IMR-90 (cell line): ENCODE measurements around the gene KRTAP29-1. TPM values are rescaled to one million over a fixed set of nuclear protein-coding genes. Genes with fewer than 3 reads are reported as not detected.
"Not testable (repeated sequence)": the region's sequence is repeated elsewhere in the genome, so short reads cannot be mapped to it uniquely, and the experiment has no call there.

Experiments used
- ATAC-seq: fragments of 200-7000 bp; cut with Tn5 transposase; 2 replicates; pipeline ENCODE4 v1.9.1; 2020; ENCODE audit warnings: low read depth, mild to moderate bottlenecking, moderate library complexity
- BruUV-seq: library from RNA; stranded (reverse); fragments of 400-500 nt; replicated peaks from 2 replicates; lab custom pipeline; 2021; lab: Mats Ljungman, UMichigan
- CTCF ChIA-PET: fragments of 300-600 bp; formaldehyde crosslinking; extraction: SDS; loops from one replicate; lab custom pipeline; 2021; ENCODE audit warnings: antibody characterized with exemption; lab: Yijun Ruan, JAX
- POLR2A ChIA-PET: fragments of 300-600 bp; sonication (Branson Sonifier 250); formaldehyde crosslinking; loops from one replicate; lab custom pipeline; 2022; ENCODE audit warnings: antibody characterized with exemption; ENCODE audit not compliant: unreplicated experiment; lab: Charles Lee
- DNase-seq: peaks from one replicate; pipeline ENCODE4 v3.0.0; 2013
- H2AFZ ChIP-seq: replicated peaks from 2 replicates; pipeline ENCODE3; 2013; ENCODE audit warnings: low read length, mild to moderate bottlenecking; ENCODE audit not compliant: poor library complexity
- H2AK5ac ChIP-seq: 2 replicates; pipeline ENCODE4 v1.6.1; 2013; ENCODE audit warnings: low read depth, low read length, inconsistent platforms
- H2AK9ac ChIP-seq: replicated peaks from 2 replicates; pipeline ENCODE3; 2013; ENCODE audit warnings: mild to moderate bottlenecking, low read depth, low read length, moderate library complexity; ENCODE audit not compliant: poor library complexity
- H2BK120ac ChIP-seq: 2 replicates; pipeline ENCODE4 v1.6.1; 2013; ENCODE audit warnings: low read depth, low read length, inconsistent platforms
- H2BK15ac ChIP-seq: 3 replicates; pipeline ENCODE4 v1.6.1; 2013; ENCODE audit warnings: low read depth, low read length, inconsistent platforms
- H2BK20ac ChIP-seq: 2 replicates; pipeline ENCODE4 v1.6.1; 2013; ENCODE audit warnings: low read depth, mild to moderate bottlenecking, inconsistent platforms, low read length, moderate library complexity
- H2BK5ac ChIP-seq: 2 replicates; pipeline ENCODE4 v1.6.1; 2013; ENCODE audit warnings: mild to moderate bottlenecking, low read depth, low read length, inconsistent platforms; ENCODE audit not compliant: poor library complexity, severe bottlenecking
- H3K14ac ChIP-seq: replicated peaks from 2 replicates; pipeline ENCODE4 v1.6.1; 2013; ENCODE audit warnings: low read depth, low read length, inconsistent platforms
- H3K18ac ChIP-seq: 2 replicates; pipeline ENCODE4 v1.6.1; 2013; ENCODE audit warnings: low read depth, low read length, control low read depth
- H3K23ac ChIP-seq: 2 replicates; pipeline ENCODE4 v1.6.1; 2013; ENCODE audit warnings: low read depth, low read length, inconsistent platforms
- H3K27ac ChIP-seq: 2 replicates; pipeline ENCODE4 v1.5.1; 2013; ENCODE audit warnings: mild to moderate bottlenecking, control low read depth, low read length; ENCODE audit not compliant: insufficient read depth
- H3K27me3 ChIP-seq: 2 replicates; pipeline ENCODE4 v1.6.1; 2013; ENCODE audit warnings: low read length; ENCODE audit not compliant: control insufficient read depth, insufficient read depth
- H3K36me3 ChIP-seq: 2 replicates; pipeline ENCODE4 v1.6.1; 2013; ENCODE audit warnings: low read length, mixed read lengths; ENCODE audit not compliant: control insufficient read depth, insufficient read depth
- H3K4ac ChIP-seq: 2 replicates; pipeline ENCODE4 v1.6.1; 2013; ENCODE audit warnings: low read depth, low read length, inconsistent platforms
- H3K4me1 ChIP-seq: 2 replicates; pipeline ENCODE4 v1.6.1; 2013; ENCODE audit warnings: low read length, mixed read lengths; ENCODE audit not compliant: control insufficient read depth, insufficient read depth
- H3K4me2 ChIP-seq: 2 replicates; pipeline ENCODE4 v1.6.1; 2013; ENCODE audit warnings: low read depth, mild to moderate bottlenecking, control low read depth, low read length, moderate library complexity
- H3K4me3 ChIP-seq: 2 replicates; pipeline ENCODE4 v1.5.1; 2013; ENCODE audit warnings: low read depth, mild to moderate bottlenecking, control low read depth, low read length, moderate library complexity; ENCODE audit not compliant: insufficient read depth
- H3K56ac ChIP-seq: 2 replicates; pipeline ENCODE4 v1.6.1; 2013; ENCODE audit warnings: low read length, inconsistent platforms; ENCODE audit not compliant: insufficient read depth; ENCODE audit errors: extremely low read depth
- H3K79me1 ChIP-seq, 2 experiments: 2 replicates each; pipeline ENCODE4 v1.6.1; 2013; ENCODE audit warnings: low read length in 2 of 2, inconsistent platforms in 1 of 2, low read depth in 1 of 2
- H3K9ac ChIP-seq: 2 replicates; pipeline ENCODE4 v1.6.1; 2013; ENCODE audit warnings: low read depth, low read length, control low read depth
- H3K9me1 ChIP-seq: 2 replicates; pipeline ENCODE4 v1.6.1; 2013; ENCODE audit warnings: low read length, inconsistent platforms; ENCODE audit not compliant: insufficient read depth
- H3K9me3 ChIP-seq: 2 replicates; pipeline ENCODE4 v1.6.1; 2013; ENCODE audit warnings: low read length; ENCODE audit not compliant: control insufficient read depth, insufficient read depth
- H4K20me1 ChIP-seq: 2 replicates; pipeline ENCODE4 v1.6.1; 2013; ENCODE audit warnings: low read length, inconsistent platforms; ENCODE audit not compliant: insufficient read depth
- H4K5ac ChIP-seq: 2 replicates; pipeline ENCODE4 v1.6.1; 2013; ENCODE audit warnings: mild to moderate bottlenecking, low read depth, low read length, control low read depth
- H4K8ac ChIP-seq, 2 experiments: 2 replicates each; pipeline ENCODE4 v1.6.1; 2013; ENCODE audit warnings: low read depth in 2 of 2, low read length in 2 of 2, control low read depth in 1 of 2, inconsistent platforms in 1 of 2
- H4K91ac ChIP-seq: 2 replicates; pipeline ENCODE4 v1.6.1; 2013; ENCODE audit warnings: low read depth, low read length, inconsistent platforms; ENCODE audit not compliant: insufficient read depth
- WGBS, 2 experiments: methylation state at CpG; one replicate each; pipeline versions ENCODE4 v1.1.5 to v1.1.7; 2013; ENCODE audit warnings: missing lambda C conversion rate in 2 of 2; ENCODE audit not compliant: insufficient read length in 1 of 2; ENCODE audit errors: extremely low coverage in 2 of 2; 5-methylcytosine and 5-hydroxymethylcytosine counted together
- dilution Hi-C: fragments of 300-500 bp; cut with HindIII; formaldehyde crosslinking; loops from one replicate; pipeline ENCODE4 v1.14.3; 2018; ENCODE audit warnings: low sequenced_read_pairs; ENCODE audit not compliant: unreplicated experiment
- in situ Hi-C: fragments of 300-500 bp; cut with MboI; formaldehyde crosslinking; loops from 3 replicates; pipeline ENCODE4 v1.14.3; 2019; ENCODE audit warnings: low sequenced_read_pairs, inconsistent platforms, mixed read lengths
- intact Hi-C: fragments of 100-400 bp; cut with micrococcal nuclease; formaldehyde crosslinking; loops from 2 replicates; pipeline ENCODE4 v1.10.0; 2022
- polyA plus RNA-seq, 3 experiments: library from polyadenylated mRNA; depleted of rRNA; stranded (reverse); fragments of >200 nt; gene quantifications; 2 replicates each; pipeline ENCODE4 v1.2.3, GENCODE V29; 2012; ENCODE audit warnings: low replicate concordance in 1 of 3
- total RNA-seq: library from RNA; depleted of rRNA; stranded (reverse); fragments of >200 nt; gene quantifications from 2 replicates; pipeline ENCODE4 v1.2.3, GENCODE V29; 2012

KRTAP29-1 gene
- total and polyA plus RNA-seq, 2 of the 4 experiments (the other 2 are of a cell fraction), result not detected

- H2AFZ ChIP-seq, dilution Hi-C loops, H3K56ac ChIP-seq, H3K14ac ChIP-seq, H3K27ac ChIP-seq, H2AK9ac ChIP-seq, in situ Hi-C loops, H3K9ac ChIP-seq, BruUV-seq, H3K18ac ChIP-seq, H3K9me3 ChIP-seq, H4K91ac ChIP-seq, H3K4me3 ChIP-seq, ATAC-seq, POLR2A ChIA-PET, H2AK5ac ChIP-seq, H4K20me1 ChIP-seq, H3K9me1 ChIP-seq, intact Hi-C loops, H2BK15ac ChIP-seq, CTCF ChIA-PET, H3K36me3 ChIP-seq, H4K5ac ChIP-seq, DNase-seq, H2BK120ac ChIP-seq, H3K4me1 ChIP-seq, H3K23ac ChIP-seq, H3K4ac ChIP-seq, H4K8ac ChIP-seq, H3K27me3 ChIP-seq, H3K4me2 ChIP-seq, H3K79me1 ChIP-seq, H2BK5ac ChIP-seq, H2BK20ac ChIP-seq: not testable (repeated sequence)
- no CpG with 5 or more reads among the region's 1 CpG for WGBS, 2 experiments
These were observed 31.3 kb downstream of the KRTAP29-1 start for GRCh38 chr17:41271323-41271722.
